HCT116 (cell line): Measurements from ENCODE around the gene SEC22B. TPM values are rescaled to one million over a fixed set of nuclear protein-coding genes. Genes with fewer than 3 reads are reported as not detected.
"Not testable (repeated sequence)": the region's sequence is repeated elsewhere in the genome, so short reads cannot be mapped to it uniquely, and the experiment has no call there.

Experiments
- ATAC-seq: fragments of 200-7000 bp; cut with Tn5 transposase; 2 replicates; pipeline ENCODE4 v1.9.1; 2020; ENCODE audit warnings: mild to moderate bottlenecking, moderate library complexity
- BruUV-seq: library from RNA; stranded (reverse); fragments of 400-500 nt; replicated peaks from 2 replicates; lab custom pipeline; 2021; lab: Mats Ljungman, UMichigan
- CTCF ChIA-PET: fragments of 300-600 bp; sonication (Branson Sonifier 250); formaldehyde crosslinking; loops from one replicate; lab custom pipeline; 2021; ENCODE audit warnings: antibody characterized with exemption; lab: Charles Lee
- POLR2A ChIA-PET: fragments of 300-600, 350-600 bp; sonication (Branson Sonifier 250); formaldehyde crosslinking; loops from one replicate; lab custom pipeline; 2021; ENCODE audit warnings: antibody characterized with exemption; lab: Charles Lee
- RAD21 ChIA-PET, 2 experiments: fragments of 300-600 bp; sonication (Branson Sonifier 250); formaldehyde crosslinking; loops; one replicate each; lab custom pipeline; 2023; ENCODE audit warnings: low total read pairs in 2 of 2; ENCODE audit not compliant: uncharacterized antibody in 2 of 2, unreplicated experiment in 2 of 2, low non-redundant PET in 1 of 2; lab: Charles Lee
- DNase-seq: peaks from one replicate; pipeline ENCODE4 v3.0.0-alpha.2; 2010; ENCODE audit warnings: low read depth, low spot score
- H2AFZ ChIP-seq: fragments of 200-600 bp; shearing (Covaris generic), sonication (generic); 2 replicates; pipeline ENCODE4 v1.6.1; 2017; ENCODE audit warnings: low read depth, mixed run types, mixed read lengths, antibody characterized with exemption, low read length; ENCODE audit not compliant: poor library complexity, severe bottlenecking
- H3K27ac ChIP-seq: 2 replicates; pipeline ENCODE4 v1.5.1; 2012; ENCODE audit warnings: low read depth, low read length
- H3K27me3 ChIP-seq: fragments of 200-600 bp; sonication (generic); 2 replicates; pipeline ENCODE4 v1.6.1; 2016; ENCODE audit warnings: mixed run types, low read length, mixed read lengths; ENCODE audit not compliant: insufficient read depth
- H3K36me3 ChIP-seq, 2 experiments: fragments of 200-500 bp in 1 of 2; fragments of 200-600 bp in 1 of 2; sonication (Bioruptor generic) in 1 of 2; sonication (generic) in 1 of 2; 2 replicates each; pipeline versions ENCODE4 v1.5.1 to v1.6.1; 2014 to 2016; ENCODE audit warnings: low read length in 2 of 2, inconsistent platforms in 1 of 2, mixed read lengths in 1 of 2, mixed run types in 1 of 2; ENCODE audit not compliant: insufficient read depth in 2 of 2, control insufficient read depth in 1 of 2
- H3K4me1 ChIP-seq, 2 experiments: fragments of 200-600 bp in 1 of 2; sonication (generic) in 1 of 2; 2 replicates each; pipeline versions ENCODE4 v1.5.1 to v1.6.1; 2012 to 2017; ENCODE audit warnings: low read length in 2 of 2, inconsistent platforms in 1 of 2, mild to moderate bottlenecking in 1 of 2, mixed read lengths in 1 of 2, mixed run types in 1 of 2, moderate library complexity in 1 of 2; ENCODE audit not compliant: insufficient read depth in 2 of 2, control insufficient read depth in 1 of 2
- H3K4me2 ChIP-seq: fragments of 200-600 bp; sonication (generic); 2 replicates; pipeline ENCODE4 v1.6.1; 2017; ENCODE audit warnings: mixed run types, low read length, mixed read lengths
- H3K4me3 ChIP-seq, 2 experiments: fragments of 200-600 bp in 1 of 2; sonication (generic) in 1 of 2; replicated peaks in 1 of 2; 2 replicates each; pipeline ENCODE4 v1.5.1; 2011 to 2016; ENCODE audit warnings: low read length in 2 of 2, control low read depth in 1 of 2, low read depth in 1 of 2, mild to moderate bottlenecking in 1 of 2, mixed read lengths in 1 of 2, mixed run types in 1 of 2
- H3K79me2 ChIP-seq: fragments of 200-600 bp; sonication (generic); 2 replicates; pipeline ENCODE4 v1.6.1; 2017; ENCODE audit warnings: mild to moderate bottlenecking, mixed run types, low read length, moderate library complexity, mixed read lengths; ENCODE audit not compliant: insufficient read depth
- H3K9ac ChIP-seq: fragments of 200-600 bp; sonication (generic); 2 replicates; pipeline ENCODE4 v1.6.1; 2016; ENCODE audit warnings: low read length, mixed read lengths
- H3K9me2 ChIP-seq: fragments of 200-600 bp; sonication (generic), shearing (Covaris generic); 2 replicates; pipeline ENCODE4 v1.6.1; 2017; ENCODE audit warnings: mixed run types, mild to moderate bottlenecking, moderate library complexity; ENCODE audit not compliant: insufficient read depth
- H3K9me3 ChIP-seq, 2 experiments: fragments of 200-500 bp in 1 of 2; fragments of 200-600 bp in 1 of 2; sonication (Bioruptor generic) in 1 of 2; sonication (generic) in 1 of 2; 2 replicates each; pipeline ENCODE4 v1.6.1; 2014 to 2017; ENCODE audit warnings: low read length in 2 of 2, mixed read lengths in 2 of 2, inconsistent platforms in 1 of 2, low read depth in 1 of 2, mild to moderate bottlenecking in 1 of 2, mixed run types in 1 of 2, moderate library complexity in 1 of 2; ENCODE audit not compliant: control insufficient read depth in 1 of 2, insufficient read depth in 1 of 2
- H4K20me1 ChIP-seq: fragments of 200-600 bp; sonication (generic), shearing (Covaris generic); 2 replicates; pipeline ENCODE4 v1.6.1; 2017; ENCODE audit warnings: mixed run types, mild to moderate bottlenecking, moderate library complexity; ENCODE audit not compliant: insufficient read depth
- intact Hi-C: fragments of 100-400 bp; cut with micrococcal nuclease; formaldehyde crosslinking; loops from 2 replicates; pipeline ENCODE4 v1.10.0; 2022
- total RNA-seq: library from RNA; stranded (reverse); gene quantifications from one replicate; pipeline ENCODE4 v1.2.1, GENCODE V29; 2021; ENCODE audit not compliant: unreplicated experiment

SEC22B gene
- total RNA-seq, 1 experiment from 2014 or later: 14.2 TPM

DNA sequence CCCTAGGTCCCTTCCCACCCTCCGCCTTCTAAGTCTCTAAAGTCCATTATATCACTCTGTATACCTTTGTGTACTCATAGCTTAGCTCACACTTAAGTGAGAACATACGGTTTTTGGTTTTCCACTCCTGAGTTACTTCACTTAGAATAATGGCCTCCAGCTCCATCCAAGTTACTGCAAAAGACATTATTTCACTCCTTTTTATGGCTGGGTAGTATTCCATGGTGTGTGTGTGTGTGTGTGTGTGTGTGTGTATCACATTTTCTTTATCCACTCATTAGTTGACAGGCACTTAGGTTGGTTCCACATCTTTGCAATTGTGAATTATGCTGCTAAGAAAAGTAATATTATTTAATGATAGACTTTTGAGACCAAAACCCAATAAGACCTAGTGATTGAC is 1.7 kb upstream of the SEC22B start:
- H3K27ac ChIP-seq, H3K4me3 ChIP-seq, RAD21 ChIA-PET, H3K9ac ChIP-seq, CTCF ChIA-PET, DNase-seq, H3K9me3 ChIP-seq, H4K20me1 ChIP-seq, POLR2A ChIA-PET, H3K4me1 ChIP-seq, H3K27me3 ChIP-seq, H3K4me2 ChIP-seq, BruUV-seq, H3K36me3 ChIP-seq, ATAC-seq, H3K9me2 ChIP-seq, intact Hi-C loops: not testable (repeated sequence)
- Histone ChIP-seq H3K79me2 (peaks cover 15% of the 10 kb centered on the region), H2AFZ (peak overlapping the region; percentile 40)

DNA sequence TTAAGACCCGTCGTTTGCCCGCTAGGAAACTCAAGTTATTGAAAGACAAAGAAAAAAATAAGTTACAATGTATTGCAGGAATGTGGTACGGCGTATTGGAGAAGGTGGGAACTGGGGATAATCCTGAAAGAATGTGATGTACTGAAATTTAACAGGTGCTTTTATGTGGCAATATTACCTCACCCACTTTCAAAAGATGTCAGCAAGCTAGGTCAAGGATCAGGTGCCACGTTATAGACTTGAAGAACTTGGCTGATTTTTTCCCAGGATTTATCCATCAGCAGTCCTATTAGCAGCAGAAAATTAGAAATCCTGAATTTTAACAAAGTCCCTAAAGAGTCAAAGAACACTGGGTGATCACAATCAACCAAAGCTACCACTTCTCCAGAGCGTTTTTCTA is 632 bp downstream of the SEC22B start:
- H3K36me3 ChIP-seq, H3K27me3 ChIP-seq, CTCF ChIA-PET, H4K20me1 ChIP-seq, POLR2A ChIA-PET, DNase-seq, H3K9me2 ChIP-seq, ATAC-seq, H3K4me1 ChIP-seq, intact Hi-C loops, H3K9me3 ChIP-seq, RAD21 ChIA-PET: not testable (repeated sequence)
- peak overlapping the region; percentile 82 for H3K27ac ChIP-seq
- H2AFZ ChIP-seq: peak overlapping the region; percentile 100
- H3K4me2 ChIP-seq: peak overlapping the region; percentile 83
- H3K79me2 ChIP-seq: peaks cover 15% of the 10 kb centered on the region
- TSS peak; percentile 82 for BruUV-seq
- H3K9ac ChIP-seq: peak overlapping the region; percentile 91
- H3K4me3 ChIP-seq: peak overlapping the region; percentile 96 to 99

DNA sequence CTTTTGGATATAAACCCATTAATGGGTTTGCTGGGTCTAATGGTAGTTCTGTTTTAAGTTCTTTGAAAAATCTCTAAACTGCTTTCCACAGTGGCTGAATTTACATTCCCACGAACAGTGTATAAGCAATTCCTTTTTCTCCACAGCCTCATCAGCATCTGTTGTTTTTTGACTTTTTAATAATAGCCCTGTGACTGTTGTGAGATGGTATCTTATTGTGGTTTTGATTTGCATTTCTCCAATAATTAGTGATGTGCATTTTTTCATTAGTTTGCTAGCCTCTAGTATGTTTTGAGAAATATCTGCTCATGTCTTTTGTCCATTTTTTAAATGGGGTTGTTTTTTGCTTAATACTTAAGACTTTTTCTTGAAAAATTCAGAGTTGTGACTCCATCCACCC is 11.6 kb downstream of the SEC22B start:
- DNase-seq, RAD21 ChIA-PET, H3K4me2 ChIP-seq, CTCF ChIA-PET, H3K79me2 ChIP-seq, H3K4me1 ChIP-seq, H3K9me3 ChIP-seq, BruUV-seq, H3K36me3 ChIP-seq, H2AFZ ChIP-seq, ATAC-seq, POLR2A ChIA-PET, H3K27me3 ChIP-seq, H4K20me1 ChIP-seq, H3K9ac ChIP-seq, H3K9me2 ChIP-seq, intact Hi-C loops, H3K4me3 ChIP-seq, H3K27ac ChIP-seq: not testable (repeated sequence)

DNA sequence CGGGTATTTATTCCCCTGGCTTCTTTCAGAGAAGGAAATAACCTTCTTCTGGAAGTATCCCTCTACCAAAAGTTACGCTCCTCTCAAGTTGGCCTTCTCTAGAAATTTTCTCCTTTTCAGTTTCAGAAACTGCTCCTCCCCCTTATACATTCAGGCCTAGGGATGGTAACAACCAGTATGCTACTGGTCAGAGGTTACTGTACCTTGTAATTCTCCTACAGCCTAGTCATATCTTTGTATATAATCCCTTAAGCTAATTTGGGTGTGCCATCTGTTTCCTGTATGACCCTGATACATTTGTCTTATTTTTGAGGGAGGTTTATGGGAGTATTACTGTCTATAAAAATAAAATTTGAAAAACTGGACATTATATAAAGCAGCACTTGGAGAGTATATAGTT is 14.3 kb downstream of the SEC22B start:
- H3K4me2 ChIP-seq, intact Hi-C loops, H3K9me3 ChIP-seq, H4K20me1 ChIP-seq, H3K79me2 ChIP-seq, H3K4me1 ChIP-seq, POLR2A ChIA-PET, H3K36me3 ChIP-seq, H3K27ac ChIP-seq, RAD21 ChIA-PET, H3K4me3 ChIP-seq, H3K9me2 ChIP-seq, H2AFZ ChIP-seq, H3K27me3 ChIP-seq, ATAC-seq, H3K9ac ChIP-seq, DNase-seq, CTCF ChIA-PET, BruUV-seq: not testable (repeated sequence)

DNA sequence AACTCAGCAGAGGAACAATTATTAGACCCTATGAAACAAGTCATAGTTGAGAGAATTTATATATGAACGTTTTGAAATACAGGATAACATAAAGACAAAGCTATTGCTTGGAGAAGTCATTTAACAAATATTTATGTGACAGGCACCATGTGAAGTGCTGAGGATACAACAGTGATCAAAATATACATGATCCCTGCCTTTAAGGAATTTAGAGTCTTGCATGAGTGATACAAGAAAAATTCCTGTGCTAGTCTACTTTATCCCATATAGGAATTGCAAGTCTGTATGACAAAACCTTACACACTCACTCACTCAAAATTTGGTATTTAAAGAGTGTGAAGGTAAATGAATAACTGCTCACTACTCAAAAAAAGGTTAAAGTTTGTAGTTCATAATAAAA is 17.8 kb downstream of the SEC22B start:
- H4K20me1 ChIP-seq, H3K9me3 ChIP-seq, H3K36me3 ChIP-seq, H3K4me1 ChIP-seq, H3K9ac ChIP-seq, CTCF ChIA-PET, H3K79me2 ChIP-seq, ATAC-seq, H3K27ac ChIP-seq, H3K9me2 ChIP-seq, intact Hi-C loops, H2AFZ ChIP-seq, DNase-seq, POLR2A ChIA-PET, H3K4me2 ChIP-seq, RAD21 ChIA-PET, H3K4me3 ChIP-seq, BruUV-seq, H3K27me3 ChIP-seq: not testable (repeated sequence)
